SU-DHL-6 (cell line): Measurements from ENCODE around the gene FBN1.

Experiments used
- H2AFZ ChIP-seq: fragments of 200-600 bp; sonication (generic); 2 replicates; pipeline ENCODE4 v1.6.1; 2014; ENCODE audit warnings: low read depth, mild to moderate bottlenecking, moderate library complexity, mixed read lengths, antibody characterized with exemption, low read length; ENCODE audit not compliant: severe bottlenecking
- H3F3A ChIP-seq: fragments of 200-600 bp; shearing (Covaris generic); 2 replicates; pipeline ENCODE4 v1.6.0; 2016; ENCODE audit warnings: antibody characterized with exemption, mild to moderate bottlenecking; ENCODE audit not compliant: insufficient read depth
- H3K27ac ChIP-seq: fragments of 200-600 bp; sonication (generic); 2 replicates; pipeline ENCODE4 v1.5.1; 2016; ENCODE audit warnings: low read depth, mild to moderate bottlenecking, low read length, moderate library complexity, mixed read lengths
- H3K27me3 ChIP-seq: fragments of 200-600 bp; sonication (generic), shearing (Covaris generic); 2 replicates; pipeline ENCODE4 v1.6.0; 2014; ENCODE audit warnings: mild to moderate bottlenecking, low read length
- H3K36me3 ChIP-seq: fragments of 200-600 bp; sonication (generic); 2 replicates; pipeline ENCODE4 v1.6.1; 2014; ENCODE audit warnings: mild to moderate bottlenecking, low read length, mixed read lengths
- H3K4me2 ChIP-seq: fragments of 300-600, 200-600 bp; shearing (Covaris generic), sonication (generic); 2 replicates; pipeline ENCODE4 v1.6.0; 2014; ENCODE audit warnings: low read length, low read depth, mild to moderate bottlenecking; ENCODE audit not compliant: poor library complexity, severe bottlenecking
- H3K4me3 ChIP-seq: fragments of 200-600 bp; sonication (generic); 2 replicates; pipeline ENCODE4 v1.5.1; 2014; ENCODE audit warnings: antibody characterized with exemption, low read length, mild to moderate bottlenecking, mixed read lengths; ENCODE audit not compliant: insufficient read depth, poor library complexity, severe bottlenecking
- H3K79me2 ChIP-seq: fragments of 200-600 bp; sonication (generic); 2 replicates; pipeline ENCODE4 v1.6.1; 2014; ENCODE audit warnings: mild to moderate bottlenecking, low read length, moderate library complexity; ENCODE audit not compliant: insufficient read depth
- H3K9ac ChIP-seq: fragments of 200-600 bp; sonication (generic); 2 replicates; pipeline ENCODE4 v1.7.0; 2014; ENCODE audit warnings: mild to moderate bottlenecking, low read length
- H3K9me2 ChIP-seq: fragments of 200-600 bp; sonication (generic); replicated peaks from 2 replicates; pipeline ENCODE4 v1.6.1; 2014; ENCODE audit warnings: low read length; ENCODE audit not compliant: insufficient read depth
- H3K9me3 ChIP-seq: fragments of 200-600 bp; sonication (generic); 2 replicates; pipeline ENCODE4 v1.6.1; 2014; ENCODE audit warnings: low read length, mixed read lengths; ENCODE audit not compliant: insufficient read depth
- H4K20me1 ChIP-seq: fragments of 200-600 bp; sonication (generic); 2 replicates; pipeline ENCODE4 v1.6.1; 2014; ENCODE audit warnings: low read depth, mild to moderate bottlenecking, antibody characterized with exemption, low read length, moderate library complexity, mixed read lengths
- CTCF ChIP-seq: fragments of 200-600 bp; sonication (generic); IDR thresholded peaks from one replicate; pipeline ENCODE4 v1.5.1; 2017; ENCODE audit warnings: antibody characterized with exemption, mild to moderate bottlenecking, low read length, moderate library complexity; ENCODE audit not compliant: insufficient read depth, poor library complexity, severe bottlenecking
- EZH2phosphoT487 ChIP-seq: fragments of 200-600 bp; sonication (generic), shearing (Covaris generic); conservative IDR thresholded peaks from 2 replicates; pipeline ENCODE4 v1.6.1; 2018; ENCODE audit warnings: mild to moderate bottlenecking, antibody characterized with exemption, low read length, moderate library complexity, mixed read lengths

The FBN1 gene

GRCh38 chr15:48642795-48643194, 2.7 kb downstream of the FBN1 start:
- Histone ChIP-seq H3K9me2 (no peaks in the 10 kb centered on the region), H3K79me2 (no peaks in the 10 kb centered on the region), H3K36me3 (no peaks in the 10 kb centered on the region), H3K4me2 (no peak overlapping the region), H2AFZ (no peak overlapping the region), H3K9ac (no peak overlapping the region), H3K4me3 (no peak overlapping the region), H3K9me3 (no peaks in the 10 kb centered on the region), H3K27me3 (no peaks in the 10 kb centered on the region), H4K20me1 (no peaks in the 10 kb centered on the region), H3F3A (no peaks in the 10 kb centered on the region), H3K27ac (no peak overlapping the region)
- TF ChIP-seq CTCF (no peak), EZH2phosphoT487 (no peak)

DNA sequence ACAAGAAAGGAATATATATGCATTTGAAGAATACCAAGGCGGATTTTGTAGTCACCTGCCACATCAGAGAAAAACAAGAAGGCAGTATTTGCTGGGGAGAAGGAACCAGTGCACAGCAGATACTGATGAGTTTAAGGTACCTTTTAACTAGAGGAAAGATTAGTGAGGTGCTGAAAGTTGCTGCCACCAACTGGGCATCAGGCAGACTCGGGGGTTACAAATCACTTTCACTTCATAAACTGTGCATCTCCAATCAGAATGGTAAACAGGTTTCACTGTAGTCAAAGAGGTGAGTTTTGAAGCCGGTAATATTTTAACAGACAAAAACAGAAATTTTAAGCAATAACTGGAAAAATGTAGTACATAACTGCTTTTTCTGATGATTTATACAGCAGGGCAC, 4.1 kb downstream of the FBN1 start:
- Histone ChIP-seq H3K9ac (no peak overlapping the region), H3F3A (no peaks in the 10 kb centered on the region)

GRCh38 chr15:48638963-48639362, 6.5 kb downstream of the FBN1 start:
- no peak overlapping the region for H3K4me2 ChIP-seq
- no peak overlapping the region for H2AFZ ChIP-seq
- no peaks in the 10 kb centered on the region for H3K36me3 ChIP-seq
- no peak overlapping the region for H3K27ac ChIP-seq
- no peaks in the 10 kb centered on the region for H3F3A ChIP-seq
- H4K20me1 ChIP-seq = no peaks in the 10 kb centered on the region
- H3K9me3 ChIP-seq = no peaks in the 10 kb centered on the region
- no peak overlapping the region for H3K9ac ChIP-seq
- no peak overlapping the region for H3K4me3 ChIP-seq
- TF ChIP-seq EZH2phosphoT487 (no peak), CTCF (no peak)
- no peaks in the 10 kb centered on the region for H3K9me2 ChIP-seq
- H3K27me3 ChIP-seq = no peaks in the 10 kb centered on the region
- H3K79me2 ChIP-seq = no peaks in the 10 kb centered on the region

More for the DNA sequence above, 4.1 kb downstream of the FBN1 start:
- Histone ChIP-seq H3K9me3 (no peaks in the 10 kb centered on the region), H3K4me3 (no peak overlapping the region), H3K4me2 (peak overlapping the region; percentile 39), H3K9me2 (no peaks in the 10 kb centered on the region), H3K79me2 (no peaks in the 10 kb centered on the region), H2AFZ (no peak overlapping the region), H3K27me3 (no peaks in the 10 kb centered on the region), H3K36me3 (no peaks in the 10 kb centered on the region), H4K20me1 (no peaks in the 10 kb centered on the region), H3K27ac (no peak overlapping the region)
- no peak for TF ChIP-seq EZH2phosphoT487
- TF ChIP-seq CTCF = no peak

- Histone ChIP-seq H3K9me2 (no peaks in the 10 kb centered on the region), H3F3A (no peaks in the 10 kb centered on the region), H3K27ac (no peak overlapping the region), H3K4me3 (no peak overlapping the region), H3K9ac (no peak overlapping the region), H3K4me2 (no peak overlapping the region), H3K27me3 (no peaks in the 10 kb centered on the region), H2AFZ (no peak overlapping the region), H3K36me3 (no peaks in the 10 kb centered on the region), H3K9me3 (no peaks in the 10 kb centered on the region), H4K20me1 (no peaks in the 10 kb centered on the region), H3K79me2 (no peaks in the 10 kb centered on the region)
- TF ChIP-seq CTCF (no peak), EZH2phosphoT487 (no peak)
Measured at GRCh38 chr15:48637639-48638038, 7.9 kb downstream of the FBN1 start.
